A673 (cell line): ENCODE measurements around the gene FARP2. TPM values are rescaled to one million over a fixed set of nuclear protein-coding genes. Genes with fewer than 3 reads are reported as not detected.

Source experiments
- BruUV-seq: library from RNA; stranded (reverse); fragments of 400-500 nt; replicated peaks from 2 replicates; lab custom pipeline; 2021; lab: Mats Ljungman, UMichigan
- CTCF ChIA-PET: fragments of 300-600 bp; sonication (Branson Sonifier 250); formaldehyde crosslinking; loops from one replicate; lab custom pipeline; 2022; ENCODE audit warnings: antibody characterized with exemption; lab: Charles Lee
- POLR2A ChIA-PET: fragments of 300-600 bp; sonication (Branson Sonifier 250); formaldehyde crosslinking; loops from one replicate; lab custom pipeline; 2022; ENCODE audit warnings: antibody characterized with exemption; ENCODE audit not compliant: low non-redundant PET; lab: Charles Lee
- DNase-seq: peaks from one replicate; pipeline ENCODE4 v3.0.0-alpha.2; 2015; ENCODE audit warnings: low spot score
- H3K27ac ChIP-seq: fragments of 200-600 bp; sonication (generic); 2 replicates; pipeline ENCODE4 v1.5.1; 2016; ENCODE audit warnings: mixed run types, low read depth, mild to moderate bottlenecking, mixed read lengths, antibody characterized with exemption, low read length; ENCODE audit not compliant: poor library complexity, severe bottlenecking
- H3K27me3 ChIP-seq: fragments of 200-600 bp; sonication (generic); replicated peaks from 2 replicates; pipeline ENCODE4 v1.6.1; 2017; ENCODE audit warnings: mixed run types, low read depth, mild to moderate bottlenecking, mixed read lengths, antibody characterized with exemption, low read length; ENCODE audit not compliant: insufficient read depth, poor library complexity
- H3K36me3 ChIP-seq: fragments of 200-600 bp; sonication (generic); 2 replicates; pipeline ENCODE4 v1.6.1; 2016; ENCODE audit warnings: mixed run types, mild to moderate bottlenecking, mixed read lengths, antibody characterized with exemption, low read length; ENCODE audit not compliant: insufficient read depth, poor library complexity, severe bottlenecking
- H3K4me1 ChIP-seq: fragments of 200-600 bp; sonication (generic); 2 replicates; pipeline ENCODE4 v1.6.1; 2017; ENCODE audit warnings: mixed run types, mild to moderate bottlenecking, mixed read lengths, antibody characterized with exemption, low read length; ENCODE audit not compliant: insufficient read depth, poor library complexity, severe bottlenecking
- H3K4me3 ChIP-seq: fragments of 200-600 bp; sonication (generic); 2 replicates; pipeline ENCODE4 v1.5.1; 2016; ENCODE audit warnings: low read depth, mixed run types, mild to moderate bottlenecking, mixed read lengths, low read length; ENCODE audit not compliant: poor library complexity, severe bottlenecking
- H3K9me3 ChIP-seq: fragments of 200-600 bp; sonication (generic); 2 replicates; pipeline ENCODE4 v1.6.1; 2016; ENCODE audit warnings: mixed run types, low read depth, mild to moderate bottlenecking, mixed read lengths, antibody characterized with exemption, low read length; ENCODE audit not compliant: poor library complexity, severe bottlenecking
- CTCF ChIP-seq: fragments of 300-800, 200-600 bp; sonication (generic); conservative IDR thresholded peaks from 2 replicates; pipeline ENCODE4 v1.5.1; 2017; ENCODE audit warnings: low read depth, mild to moderate bottlenecking, antibody characterized with exemption, low read length, moderate library complexity, mixed read lengths
- EZH2 ChIP-seq: fragments of 200-600 bp; sonication (generic); IDR thresholded peaks from 2 replicates; pipeline ENCODE4 v1.6.1; 2017; ENCODE audit warnings: borderline replicate concordance, low read depth, mild to moderate bottlenecking, mixed read lengths, antibody characterized with exemption, low read length; ENCODE audit not compliant: poor library complexity, severe bottlenecking
- intact Hi-C: fragments of 100-400 bp; cut with micrococcal nuclease; formaldehyde crosslinking; loops from one replicate; pipeline ENCODE4 v1.10.0; 2022; ENCODE audit not compliant: unreplicated experiment
- total RNA-seq: library from RNA; stranded (reverse); gene quantifications from 2 replicates; pipeline ENCODE4 v1.2.3, GENCODE V29; 2021

Gene FARP2
- total RNA-seq, 1 experiment from 2014 or later: 53.3 TPM

GRCh38 chr2:241358470-241358869 lies 2.4 kb downstream of the FARP2 start:
- Histone ChIP-seq H3K36me3 (peaks cover 14% of the 10 kb centered on the region), H3K9me3 (no peaks in the 10 kb centered on the region), H3K4me1 (peaks cover 17% of the 10 kb centered on the region), H3K27me3 (no peaks in the 10 kb centered on the region), H3K27ac (no peak overlapping the region), H3K4me3 (no peak overlapping the region)
- TF ChIP-seq CTCF (no peak), EZH2 (no peak)
- POLR2A ChIA-PET: interaction anchor here (0.7 kb wide), 1 partner anchor 23 kb away, joined by 4 read pairs; no protein-coding TSS in a partner anchor
- CTCF ChIA-PET: no interaction called here
- intact Hi-C loops: loop anchor here (5.0 kb wide), 1 partner anchor 524 kb away; no protein-coding TSS in a partner anchor
- BruUV-seq: no TSS peak
- no peak for DNase-seq

- H3K27me3 ChIP-seq: no peaks in the 10 kb centered on the region
- DNase-seq: no peak
- H3K27ac ChIP-seq: no peak overlapping the region
- peaks cover 4% of the 10 kb centered on the region for H3K36me3 ChIP-seq
- BruUV-seq: no TSS peak
- ChIA-PET POLR2A (no interaction called here), CTCF (no interaction called here)
- no peaks in the 10 kb centered on the region for H3K9me3 ChIP-seq
- intact Hi-C loops: loop anchor here (5.0 kb wide), 1 partner anchor 523 kb away; no protein-coding TSS in a partner anchor
- TF ChIP-seq CTCF (no peak), EZH2 (no peak)
- no peak overlapping the region for H3K4me3 ChIP-seq
- peaks cover 14% of the 10 kb centered on the region for H3K4me1 ChIP-seq
Measured at GRCh38 chr2:241359481-241360045, 3.5 kb downstream of the FARP2 start.

GRCh38 chr2:241363426-241363825 lies 7.3 kb downstream of the FARP2 start:
- no peak overlapping the region for H3K27ac ChIP-seq
- intact Hi-C loops: no loop called here
- BruUV-seq: no TSS peak
- no peak for DNase-seq
- TF ChIP-seq EZH2 (no peak), CTCF (no peak)
- no peaks in the 10 kb centered on the region for H3K27me3 ChIP-seq
- ChIA-PET POLR2A (no interaction called here), CTCF (no interaction called here)
- H3K4me3 ChIP-seq: no peak overlapping the region
- H3K9me3 ChIP-seq: no peaks in the 10 kb centered on the region
- no peaks in the 10 kb centered on the region for H3K4me1 ChIP-seq
- H3K36me3 ChIP-seq: no peaks in the 10 kb centered on the region
